ENCODE results near the gene DMD.

The DMD gene

DNA sequence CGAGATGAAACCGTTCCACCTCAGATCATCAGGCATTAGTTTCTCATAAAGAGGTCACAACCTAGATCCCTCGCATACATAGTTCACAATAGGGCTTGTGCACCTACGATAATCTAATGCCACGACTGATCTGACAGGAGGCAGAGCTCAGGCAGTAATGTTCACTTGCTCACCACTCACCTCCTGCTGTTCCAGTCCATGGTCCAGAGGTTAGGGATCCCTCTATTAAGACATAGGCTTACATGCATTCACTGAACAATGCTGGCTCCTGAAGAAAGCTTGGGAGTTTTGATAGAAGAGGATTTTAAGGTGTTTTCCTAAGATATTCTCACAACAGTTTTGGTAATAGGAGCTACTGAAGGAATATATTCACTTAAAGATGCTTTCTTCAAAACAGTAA, 1903.4 kb downstream of the DMD start:
- TF ChIP-seq CTCF (IDR thresholded peaks at IDR 0.05; ENCODE audit: low read depth, low read length), result no peak
- H3K4me3 ChIP-seq (ENCODE audit: low read depth, low read length), result no peak overlapping the region

- no peak overlapping the region for H3K4me3 ChIP-seq (ENCODE audit: low read depth, low read length)
- TF ChIP-seq CTCF (IDR thresholded peaks at IDR 0.05; ENCODE audit: low read depth, low read length), result no peak
Observed at GRCh38 chrX:31302573-31303075, 1908.7 kb downstream of the DMD start.

- no peak overlapping the region for H3K4me3 ChIP-seq (ENCODE audit: low read depth, low read length)
- TF ChIP-seq CTCF (IDR thresholded peaks at IDR 0.05; ENCODE audit: low read depth, low read length), result no peak
Observed at GRCh38 chrX:31301941-31302340, 1909.4 kb downstream of the DMD start.

DNA sequence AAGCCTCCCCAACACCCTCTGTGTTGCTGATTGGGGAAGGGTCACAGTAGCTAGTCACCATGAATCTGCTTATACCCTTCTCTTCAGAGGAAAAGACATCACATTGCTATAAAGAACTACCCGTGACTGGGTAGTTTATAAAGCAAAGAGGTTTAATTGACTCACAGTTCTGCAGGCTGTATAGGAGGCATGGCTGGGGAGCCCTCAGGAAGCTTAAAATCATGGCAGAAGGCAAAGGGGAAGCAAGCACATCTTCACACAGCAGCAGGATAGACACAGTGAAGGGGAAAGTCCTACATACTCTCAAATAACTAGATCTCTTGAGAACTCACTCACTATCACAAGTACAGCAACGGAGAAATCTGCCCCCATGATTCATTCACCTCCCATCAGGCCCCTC, 1910.1 kb downstream of the DMD start:
- no peak overlapping the region for H3K4me3 ChIP-seq (ENCODE audit: low read depth, low read length)
- TF ChIP-seq CTCF (IDR thresholded peaks at IDR 0.05; ENCODE audit: low read depth, low read length), result no peak

DNA sequence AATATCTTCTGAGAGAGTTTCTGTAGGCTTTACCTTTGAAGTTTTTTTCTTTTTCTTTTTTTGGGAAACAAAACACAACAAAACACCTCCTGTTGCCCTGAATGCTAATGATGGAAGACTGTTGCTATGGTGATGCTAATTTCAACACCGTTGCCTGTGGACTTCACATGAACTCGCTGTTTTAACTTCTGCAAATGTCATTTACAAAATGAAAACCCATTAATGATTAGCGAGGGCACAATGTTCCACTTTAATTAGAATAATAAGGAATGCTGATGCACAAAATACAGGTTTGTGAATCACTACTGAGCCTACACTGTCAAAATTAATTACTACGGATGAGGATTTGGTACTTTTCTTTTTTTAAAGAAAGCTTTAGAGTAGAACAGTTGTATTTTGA, 1912.4 kb downstream of the DMD start:
- no peak overlapping the region for H3K4me3 ChIP-seq (ENCODE audit: low read depth, low read length)
- no peak for TF ChIP-seq CTCF (IDR thresholded peaks at IDR 0.05; ENCODE audit: low read depth, low read length)

- no peak overlapping the region for H3K4me3 ChIP-seq (ENCODE audit: low read depth, low read length)
- TF ChIP-seq CTCF (IDR thresholded peaks at IDR 0.05; ENCODE audit: low read depth, low read length), result no peak
Observed at GRCh38 chrX:31297881-31298280, 1913.5 kb downstream of the DMD start.

GRCh38 chrX:31294475-31294874, 1916.9 kb downstream of the DMD start:
- no peak overlapping the region for H3K4me3 ChIP-seq (ENCODE audit: low read depth, low read length)

More at GRCh38 chrX:31294475-31294874, 1916.9 kb downstream of the DMD start:
- no peak for TF ChIP-seq CTCF (IDR thresholded peaks at IDR 0.05; ENCODE audit: low read depth, low read length)

All from WI38 (cell line).